Measurements from ENCODE around the gene TWF2.
A peak's percentile ranks its signal among the peaks of the same experiment; 100 is the strongest.

The TWF2 gene

GRCh38 chr3:52222319-52223221, 16.4 kb downstream of the TWF2 start:
- DNase-seq (ENCODE audit: low read depth in 2 of 2): no peak

- no peak for DNase-seq (ENCODE audit: low read depth in 2 of 2)
Measured at GRCh38 chr3:52221563-52222318, 17.2 kb downstream of the TWF2 start.

GRCh38 chr3:52221141-52221562, 17.8 kb downstream of the TWF2 start:
- no peak for DNase-seq (ENCODE audit: low read depth in 2 of 2)

GRCh38 chr3:52220380-52221026, 18.5 kb downstream of the TWF2 start:
- peak; percentile 80 to 81 for DNase-seq (ENCODE audit: low read depth in 2 of 2)

- DNase-seq (ENCODE audit: low read depth in 2 of 2): no peak
Measured at GRCh38 chr3:52218937-52219650, 19.9 kb downstream of the TWF2 start.

- no peak for DNase-seq (ENCODE audit: low read depth in 2 of 2)
Measured at GRCh38 chr3:52218454-52218853, 20.5 kb downstream of the TWF2 start.

GRCh38 chr3:52218026-52218425, 20.9 kb downstream of the TWF2 start:
- DNase-seq (ENCODE audit: low read depth in 2 of 2): no peak

GRCh38 chr3:52217409-52217805, 21.6 kb downstream of the TWF2 start:
- DNase-seq (ENCODE audit: low read depth in 2 of 2): no peak

GRCh38 chr3:52216585-52217408, 22.2 kb downstream of the TWF2 start:
- DNase-seq (ENCODE audit: low read depth in 2 of 2): peak in 1 of 2 donors; percentile 47

- DNase-seq (ENCODE audit: low read depth in 2 of 2): no peak
Measured at GRCh38 chr3:52215351-52215750, 23.6 kb downstream of the TWF2 start.

GRCh38 chr3:52213901-52214300, 25.1 kb downstream of the TWF2 start:
- no peak for DNase-seq (ENCODE audit: low read depth in 2 of 2)

- no peak for DNase-seq (ENCODE audit: low read depth in 2 of 2)
Measured at GRCh38 chr3:52213005-52213404, 26.0 kb downstream of the TWF2 start.

- no peak for DNase-seq (ENCODE audit: low read depth in 2 of 2)
Measured at GRCh38 chr3:52211268-52211891, 27.6 kb downstream of the TWF2 start.

GRCh38 chr3:52210550-52211046, 28.4 kb downstream of the TWF2 start:
- DNase-seq (ENCODE audit: low read depth in 2 of 2): no peak

- DNase-seq (ENCODE audit: low read depth in 2 of 2): no peak
Measured at GRCh38 chr3:52210037-52210436, 28.9 kb downstream of the TWF2 start.

- DNase-seq (ENCODE audit: low read depth in 2 of 2): no peak
Measured at GRCh38 chr3:52208556-52208955, 30.4 kb downstream of the TWF2 start.

- DNase-seq (ENCODE audit: low read depth in 2 of 2): no peak
Measured at GRCh38 chr3:52205727-52206372, 33.1 kb downstream of the TWF2 start.

- no peak for DNase-seq (ENCODE audit: low read depth in 2 of 2)
Measured at GRCh38 chr3:52204337-52205073, 34.5 kb downstream of the TWF2 start.

- no peak for DNase-seq (ENCODE audit: low read depth in 2 of 2)
Measured at GRCh38 chr3:52203701-52204100, 35.3 kb downstream of the TWF2 start.
